ENCODE measurements around the gene MEIS2.

MEIS2 gene

GRCh38 chr15:37037850-37038715 is 62.3 kb downstream of the MEIS2 start:
- no peak for DNase-seq

- DNase-seq = no peak
These were observed 63.2 kb downstream of the MEIS2 start for GRCh38 chr15:37037071-37037655.

- DNase-seq = no peak
These were observed 65.3 kb downstream of the MEIS2 start for GRCh38 chr15:37034835-37035748.

- no peak for DNase-seq
These were observed 66.0 kb downstream of the MEIS2 start for GRCh38 chr15:37034392-37034791.

GRCh38 chr15:37032091-37032775 is 68.1 kb downstream of the MEIS2 start:
- DNase-seq = no peak

GRCh38 chr15:37031198-37031597 is 69.2 kb downstream of the MEIS2 start:
- no peak for DNase-seq

GRCh38 chr15:37028625-37029296 is 71.6 kb downstream of the MEIS2 start:
- no peak for DNase-seq

- DNase-seq = no peak
These were observed 79.5 kb downstream of the MEIS2 start for GRCh38 chr15:37020852-37021251.

GRCh38 chr15:37019479-37020433 is 80.6 kb downstream of the MEIS2 start:
- DNase-seq = no peak

- no peak for DNase-seq
These were observed 83.2 kb downstream of the MEIS2 start for GRCh38 chr15:37017031-37017625.

GRCh38 chr15:37016231-37016630 is 84.1 kb downstream of the MEIS2 start:
- no peak for DNase-seq

- no peak for DNase-seq
These were observed 84.9 kb downstream of the MEIS2 start for GRCh38 chr15:37015451-37015850.

GRCh38 chr15:37015035-37015434 is 85.3 kb downstream of the MEIS2 start:
- DNase-seq = peak; percentile 35

- no peak for DNase-seq
These were observed 85.8 kb downstream of the MEIS2 start for GRCh38 chr15:37014566-37014965.

GRCh38 chr15:37014137-37014536 is 86.2 kb downstream of the MEIS2 start:
- no peak for DNase-seq

- DNase-seq = no peak
These were observed 89.8 kb downstream of the MEIS2 start for GRCh38 chr15:37010595-37010994.

GRCh38 chr15:37009288-37009687 is 91.1 kb downstream of the MEIS2 start:
- no peak for DNase-seq

GRCh38 chr15:37008205-37008604 is 92.1 kb downstream of the MEIS2 start:
- no peak for DNase-seq

GRCh38 chr15:37007301-37007700 is 93.0 kb downstream of the MEIS2 start:
- DNase-seq = no peak

- DNase-seq = no peak
These were observed 95.2 kb downstream of the MEIS2 start for GRCh38 chr15:37004981-37005735.

All from T1000 (cell line).